Panc1 (cell line): ENCODE data around the gene PAX5.

ENCODE experiments used
- CTCF ChIP-seq: fragments of 450-650 bp; IDR thresholded peaks from 2 replicates; pipeline ENCODE4 v1.5.1; 2017; ENCODE audit warnings: mild to moderate bottlenecking
- POLR2AphosphoS5 ChIP-seq: IDR thresholded peaks from 2 replicates; pipeline ENCODE4 v1.6.1; 2012; ENCODE audit warnings: mild to moderate bottlenecking, low read depth, low read length, moderate library complexity
- REST ChIP-seq, 2 experiments: IDR thresholded peaks; 2 replicates each; pipeline ENCODE4 v1.6.1; 2011 to 2012; ENCODE audit warnings: low read depth in 2 of 2, control low read depth in 1 of 2, low read length in 1 of 2, mild to moderate bottlenecking in 1 of 2, moderate library complexity in 1 of 2; ENCODE audit not compliant: insufficient read depth in 1 of 2
- SIN3A ChIP-seq: IDR thresholded peaks from 2 replicates; pipeline ENCODE4 v1.6.1; 2012; ENCODE audit warnings: low read depth, mild to moderate bottlenecking, low read length, moderate library complexity, borderline replicate concordance; ENCODE audit not compliant: insufficient read depth

- TF ChIP-seq CTCF (no peak), POLR2AphosphoS5 (no peak), REST (IDR thresholded peaks at IDR 0.05; ENCODE audit: insufficient read depth in 1 of 2, low read depth in 2 of 2, low read length in 1 of 2) (no peak), SIN3A (no peak)
Observed at GRCh38 chr9:36797471-36798220, 236.4 kb downstream of the PAX5 start.
